H1 (cell line): ENCODE measurements around the gene INPP4B. TPM values are rescaled to one million over a fixed set of nuclear protein-coding genes. Genes with fewer than 3 reads are reported as not detected.

ENCODE experiments used
- CTCF ChIA-PET: fragments of 300-600 bp; sonication (Branson Sonifier 250); formaldehyde crosslinking; loops from one replicate; lab custom pipeline; 2021; ENCODE audit not compliant: partially characterized antibody; lab: Charles Lee
- POLR2A ChIA-PET: fragments of 300-600 bp; sonication (Branson Sonifier 250); formaldehyde crosslinking; loops from one replicate; lab custom pipeline; 2021; ENCODE audit warnings: inconsistent platforms; ENCODE audit not compliant: partially characterized antibody; lab: Charles Lee
- DNase-seq, 2 experiments: peaks; one replicate each; pipeline versions ENCODE4 v3.0.0 to v3.0.0-alpha.2; 2010 to 2022; ENCODE audit warnings: low spot score in 2 of 2, low read depth in 1 of 2, mixed read lengths in 1 of 2
- FAIRE-seq: peaks from 2 replicates; lab custom pipeline; 2011; peaks lifted over from hg19 to GRCh38; lab: Jason Lieb, UNC
- H2AFZ ChIP-seq: 2 replicates; pipeline ENCODE4 v1.8.1; 2012; ENCODE audit warnings: low read length, inconsistent platforms
- H2AK5ac ChIP-seq: 2 replicates; pipeline ENCODE4 v1.6.1; 2013; ENCODE audit warnings: low read depth, low read length
- H2BK120ac ChIP-seq: replicated peaks from 2 replicates; pipeline ENCODE3; 2013; ENCODE audit warnings: low read depth, low read length, inconsistent platforms
- H2BK12ac ChIP-seq: 2 replicates; pipeline ENCODE4 v1.6.1; 2013; ENCODE audit warnings: low read depth, low read length
- H2BK15ac ChIP-seq: 2 replicates; pipeline ENCODE4 v1.6.1; 2013; ENCODE audit warnings: low read length
- H2BK20ac ChIP-seq: 2 replicates; pipeline ENCODE4 v1.6.1; 2013; ENCODE audit warnings: low read length
- H2BK5ac ChIP-seq: 2 replicates; pipeline ENCODE4 v1.6.1; 2013; ENCODE audit warnings: low read depth, low read length
- H3K14ac ChIP-seq: 2 replicates; pipeline ENCODE4 v1.6.1; 2013; ENCODE audit warnings: inconsistent platforms; ENCODE audit not compliant: insufficient read length
- H3K18ac ChIP-seq: 2 replicates; pipeline ENCODE4 v1.6.1; 2013; ENCODE audit warnings: low read length; ENCODE audit errors: extremely low read depth
- H3K23ac ChIP-seq: 2 replicates; pipeline ENCODE4 v1.6.1; 2013; ENCODE audit warnings: inconsistent platforms; ENCODE audit not compliant: insufficient read length
- H3K23me2 ChIP-seq: 2 replicates; pipeline ENCODE4 v1.6.1; 2013; ENCODE audit warnings: low read depth, low read length
- H3K27ac ChIP-seq: 2 replicates; pipeline ENCODE4 v1.6.1; 2011; ENCODE audit warnings: low read depth, low read length, inconsistent platforms
- H3K27me3 ChIP-seq, 4 experiments: replicated peaks in 1 of 4; 1 replicate in 1 of 4; 2 replicates in 3 of 4; pipeline versions ENCODE4 v1.6.1 to v1.8.1; 2011 to 2013; ENCODE audit warnings: low read length in 3 of 4, mild to moderate bottlenecking in 3 of 4, inconsistent platforms in 2 of 4, mixed read lengths in 2 of 4, moderate library complexity in 1 of 4; ENCODE audit not compliant: control insufficient read depth in 3 of 4, insufficient read depth in 3 of 4; ENCODE audit errors: extremely low read depth in 1 of 4
- H3K36me3 ChIP-seq, 4 experiments: 2 replicates each; pipeline versions ENCODE4 v1.6.1 to v1.8.1; 2011 to 2013; ENCODE audit warnings: mild to moderate bottlenecking in 4 of 4, low read length in 3 of 4, moderate library complexity in 2 of 4, control low read depth in 1 of 4, inconsistent platforms in 1 of 4; ENCODE audit not compliant: insufficient read depth in 4 of 4, control insufficient read depth in 2 of 4
- H3K4ac ChIP-seq: replicated peaks from 2 replicates; pipeline ENCODE3; 2013; ENCODE audit warnings: low read length, low read depth, mixed read lengths, inconsistent platforms; ENCODE audit not compliant: insufficient read length
- H3K4me1 ChIP-seq, 4 experiments: replicated peaks in 1 of 4; 1 replicate in 1 of 4; 2 replicates in 3 of 4; pipeline versions ENCODE4 v1.6.1 to v1.8.1; 2011 to 2013; ENCODE audit warnings: low read length in 3 of 4, inconsistent platforms in 2 of 4, mixed read lengths in 1 of 4; ENCODE audit not compliant: insufficient read depth in 4 of 4, control insufficient read depth in 3 of 4
- H3K4me2 ChIP-seq, 2 experiments: 2 replicates each; pipeline versions ENCODE4 v1.6.1 to v1.8.1; 2011 to 2013; ENCODE audit warnings: low read depth in 2 of 2, low read length in 2 of 2, control low read depth in 1 of 2, inconsistent platforms in 1 of 2, mild to moderate bottlenecking in 1 of 2; ENCODE audit not compliant: insufficient read depth in 1 of 2
- H3K4me3 ChIP-seq, 4 experiments: fragments of 200-600, 300-600 bp in 1 of 4; sonication (generic), shearing (Covaris generic), sonication (Bioruptor Twin) in 1 of 4; 2 replicates each; pipeline versions ENCODE4 v1.5.1 to v1.8.1; 2011 to 2016; ENCODE audit warnings: low read length in 4 of 4, low read depth in 3 of 4, control low read depth in 2 of 4, inconsistent platforms in 2 of 4, mild to moderate bottlenecking in 2 of 4, mixed read lengths in 1 of 4, moderate library complexity in 1 of 4; ENCODE audit not compliant: insufficient read depth in 2 of 4; ENCODE audit errors: extremely low read depth in 1 of 4
- H3K56ac ChIP-seq: replicated peaks from 2 replicates; pipeline ENCODE3; 2013; ENCODE audit warnings: low read depth, mild to moderate bottlenecking, mixed read lengths, low read length, inconsistent platforms; ENCODE audit not compliant: insufficient read length
- H3K79me1 ChIP-seq: 2 replicates; pipeline ENCODE4 v1.6.1; 2013; ENCODE audit warnings: low read depth, low read length, control low read depth
- H3K79me2 ChIP-seq, 2 experiments: 2 replicates each; pipeline versions ENCODE4 v1.6.1 to v1.8.1; 2012 to 2013; ENCODE audit warnings: low read length in 2 of 2, mild to moderate bottlenecking in 2 of 2, inconsistent platforms in 1 of 2; ENCODE audit not compliant: insufficient read depth in 2 of 2, control insufficient read depth in 1 of 2
- H3K9ac ChIP-seq, 4 experiments: replicated peaks in 1 of 4; 1 replicate in 1 of 4; 2 replicates in 3 of 4; pipeline versions ENCODE4 v1.6.1 to v1.8.1; 2011 to 2013; ENCODE audit warnings: low read depth in 3 of 4, low read length in 3 of 4, control low read depth in 2 of 4, mild to moderate bottlenecking in 2 of 4, moderate library complexity in 2 of 4, inconsistent platforms in 1 of 4; ENCODE audit errors: extremely low read depth in 1 of 4
- H3K9me3 ChIP-seq, 2 experiments: 2 replicates each; pipeline versions ENCODE4 v1.6.1 to v1.8.1; 2012 to 2013; ENCODE audit warnings: mild to moderate bottlenecking in 2 of 2, moderate library complexity in 2 of 2, control low read depth in 1 of 2, inconsistent platforms in 1 of 2, low read depth in 1 of 2, low read length in 1 of 2, mixed read lengths in 1 of 2; ENCODE audit not compliant: insufficient read depth in 2 of 2
- H4K20me1 ChIP-seq, 2 experiments: replicated peaks in 1 of 2; 2 replicates each; pipeline versions ENCODE3 to v1.8.1; 2011 to 2013; ENCODE audit warnings: inconsistent platforms in 2 of 2, low read length in 2 of 2, mild to moderate bottlenecking in 1 of 2; ENCODE audit not compliant: insufficient read depth in 2 of 2, control insufficient read depth in 1 of 2
- H4K5ac ChIP-seq: 2 replicates; pipeline ENCODE4 v1.6.1; 2013; ENCODE audit warnings: low read length, low read depth, mixed read lengths, inconsistent platforms; ENCODE audit not compliant: insufficient read length
- H4K8ac ChIP-seq: 2 replicates; pipeline ENCODE4 v1.8.0; 2013; ENCODE audit warnings: mild to moderate bottlenecking, moderate library complexity, low read length, inconsistent platforms; ENCODE audit not compliant: insufficient read depth; ENCODE audit errors: extremely low read depth
- H4K91ac ChIP-seq: replicated peaks from 2 replicates; pipeline ENCODE3; 2013; ENCODE audit warnings: low read length, mixed read lengths, inconsistent platforms; ENCODE audit not compliant: insufficient read length
- CHD1 ChIP-seq: IDR thresholded peaks from 2 replicates; pipeline ENCODE4 v1.6.1; 2012; ENCODE audit warnings: low read depth, low read length, improper control_type of control experiment
- EP300 ChIP-seq, 2 experiments: IDR thresholded peaks; 1 replicate in 1 of 2; 2 replicates in 1 of 2; pipeline ENCODE4 v1.6.1; 2011 to 2012; ENCODE audit warnings: low read depth in 2 of 2, low read length in 2 of 2, mild to moderate bottlenecking in 2 of 2, borderline replicate concordance in 1 of 2, inconsistent platforms in 1 of 2, moderate library complexity in 1 of 2
- GABPA ChIP-seq: IDR thresholded peaks from 2 replicates; pipeline ENCODE4 v1.6.1; 2011; ENCODE audit warnings: mild to moderate bottlenecking, low read length, moderate library complexity, borderline replicate concordance; ENCODE audit not compliant: insufficient read depth
- HDAC6 ChIP-seq: IDR thresholded peaks from one replicate; pipeline ENCODE4 v1.7.1; 2012; ENCODE audit warnings: low read depth, mild to moderate bottlenecking, inconsistent platforms, low read length, moderate library complexity
- KDM4A ChIP-seq: IDR thresholded peaks from one replicate; pipeline ENCODE4 v1.7.1; 2012; ENCODE audit warnings: low read depth, mild to moderate bottlenecking, moderate library complexity, low read length, inconsistent platforms; ENCODE audit not compliant: severe bottlenecking
- TBP ChIP-seq: IDR thresholded peaks from 2 replicates; pipeline ENCODE4 v1.6.1; 2011; ENCODE audit warnings: low read depth, low read length, improper control_type of control experiment
- WGBS, 2 experiments: shearing (Covaris generic) in 1 of 2; methylation state at CpG; one replicate each; pipeline versions ENCODE4 v1.1.6 to v1.1.7; 2013 to 2015; ENCODE audit warnings: low lambda C conversion rate in 2 of 2, mixed read lengths in 2 of 2, inconsistent platforms in 1 of 2, low coverage in 1 of 2, missing lambda C conversion rate in 1 of 2; ENCODE audit not compliant: insufficient replicate concordance in 2 of 2, insufficient coverage in 1 of 2, insufficient read length in 1 of 2; ENCODE audit errors: extremely low coverage in 1 of 2, missing lambda C conversion rate in 1 of 2; 5-methylcytosine and 5-hydroxymethylcytosine counted together
- polyA plus RNA-seq, 7 experiments: library from polyadenylated mRNA; depleted of rRNA in 3 of 7; stranded (reverse) in 5 of 7; unstranded in 2 of 7; fragments of >200 nt in 5 of 7; fragments of 200-250 nt in 2 of 7; gene quantifications; 1 replicate in 5 of 7; 2 replicates in 1 of 7; 4 replicates in 1 of 7; pipeline versions ENCODE4 v1.2.1 to v1.2.3, GENCODE V29; 2011 to 2013; ENCODE audit warnings: missing spikeins in 2 of 7, mixed read lengths in 2 of 7
- total RNA-seq: library from RNA; stranded (reverse); fragmentation: NEBNext Ultra II Directional; extraction: Animal tissue kit (Norgen Biotek cat#: 25700); gene quantifications from 2 replicates; pipeline ENCODE4 v1.2.1, GENCODE V29; 2021
- TF ChIP-seq, protein P1 (sequence below): IDR thresholded peaks from 2 replicates; pipeline ENCODE4 v1.6.1; 2012; ENCODE audit warnings: inconsistent platforms

INPP4B gene
- total and polyA plus RNA-seq, 2 of the 8 experiments (the other 6 are each of a cell fraction or from before 2014, with no cell fraction given), result 0.11 to 0.54 TPM

DNA sequence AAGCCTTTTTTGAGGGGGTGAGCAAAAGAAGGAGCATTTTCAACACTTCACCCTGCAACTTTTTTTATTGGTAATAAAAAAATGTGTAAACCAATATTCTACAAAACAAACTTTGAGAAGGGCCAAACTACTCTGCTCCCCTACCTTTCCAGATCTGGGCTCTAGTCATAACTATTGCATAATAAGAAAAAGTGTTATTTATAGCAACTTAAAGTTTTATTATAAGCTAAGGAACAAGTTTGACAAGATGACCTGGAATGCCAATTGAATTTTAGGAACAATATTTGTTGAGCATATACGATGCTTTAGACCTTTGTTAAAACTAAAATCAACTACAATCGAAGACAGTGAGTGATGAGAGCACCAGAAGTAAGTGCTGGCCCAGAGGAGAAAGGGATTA is 800.1 kb downstream of the INPP4B start:
- Histone ChIP-seq H2AK5ac (no peak overlapping the region), H3K23ac (no peak overlapping the region), H2BK15ac (no peak overlapping the region), H3K4me1 (peaks cover 0 to 10% (median 2%) of the 10 kb centered on the region in 4 experiments; a peak in 4 of 7 replicates), H3K9ac (no peak overlapping the region), H2BK120ac (no peak overlapping the region), H3K9me3 (no peaks in the 10 kb centered on the region), H2BK12ac (no peak overlapping the region), H4K20me1 (no peaks in the 10 kb centered on the region), H3K4me2 (no peak overlapping the region), H2BK5ac (no peak overlapping the region), H2BK20ac (no peak overlapping the region), H3K4ac (no peak overlapping the region), H4K5ac (no peak overlapping the region), H4K91ac (no peak overlapping the region), H3K27ac (no peak overlapping the region), H3K79me2 (no peaks in the 10 kb centered on the region), H2AFZ (no peak overlapping the region), H3K79me1 (no peaks in the 10 kb centered on the region), H3K4me3 (no peak overlapping the region), H3K23me2 (no peaks in the 10 kb centered on the region), H3K18ac (no peak overlapping the region), H3K27me3 (no peaks in the 10 kb centered on the region), H3K56ac (no peak overlapping the region), H3K14ac (no peak overlapping the region), H4K8ac (no peak overlapping the region), H3K36me3 (no peaks in the 10 kb centered on the region)
- WGBS, 2 experiments, result 97% methylated on average over 2 of the region's 2 CpGs; no CpG with 5 or more reads in 1 of the 2 experiments
- FAIRE-seq (no peak), DNase-seq (no peak)
- POLR2A ChIA-PET, result no interaction called here
- CTCF ChIA-PET, result no interaction called here
- TF ChIP-seq HDAC6 (no peak), CHD1 (no peak), EP300 (IDR thresholded peaks at IDR 0.05; ENCODE audit: borderline replicate concordance in 1 of 2, low read depth in 2 of 2, low read length in 2 of 2) (no peak), GABPA (no peak), TBP (no peak), KDM4A (no peak)
- TF ChIP-seq, protein P1, sequence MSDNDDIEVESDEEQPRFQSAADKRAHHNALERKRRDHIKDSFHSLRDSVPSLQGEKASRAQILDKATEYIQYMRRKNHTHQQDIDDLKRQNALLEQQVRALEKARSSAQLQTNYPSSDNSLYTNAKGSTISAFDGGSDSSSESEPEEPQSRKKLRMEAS, result no peak
